Activated CD4-positive, alpha-beta T cell treated with anti-CD3 and anti-CD28 coated beads, Interleukin-2, amount 50 U/mL, for 4 hours (primary cell): ENCODE results near the gene SLC22A23.

ENCODE experiments used
- DNase-seq, 2 experiments: peaks; one replicate each; pipeline ENCODE4 v3.0.0-alpha.2; 2020

Gene SLC22A23

GRCh38 chr6:3350252-3350796 is 106.5 kb downstream of the SLC22A23 start:
- DNase-seq: no peak

- DNase-seq: no peak
These were observed 107.2 kb downstream of the SLC22A23 start for GRCh38 chr6:3349388-3350251.

GRCh38 chr6:3348821-3349220 is 108.0 kb downstream of the SLC22A23 start:
- no peak for DNase-seq

GRCh38 chr6:3347826-3348225 is 109.0 kb downstream of the SLC22A23 start:
- no peak for DNase-seq

- DNase-seq: no peak
These were observed 109.6 kb downstream of the SLC22A23 start for GRCh38 chr6:3347247-3347646.

- DNase-seq: no peak
These were observed 110.4 kb downstream of the SLC22A23 start for GRCh38 chr6:3346476-3346875.

- DNase-seq: no peak
These were observed 111.0 kb downstream of the SLC22A23 start for GRCh38 chr6:3345836-3346235.

- no peak for DNase-seq
These were observed 113.6 kb downstream of the SLC22A23 start for GRCh38 chr6:3343089-3343883.

- no peak for DNase-seq
These were observed 115.4 kb downstream of the SLC22A23 start for GRCh38 chr6:3341467-3341866.

GRCh38 chr6:3340894-3341293 is 116.0 kb downstream of the SLC22A23 start:
- DNase-seq: no peak

- DNase-seq: no peak
These were observed 116.5 kb downstream of the SLC22A23 start for GRCh38 chr6:3340358-3340802.

GRCh38 chr6:3339811-3340210 is 117.0 kb downstream of the SLC22A23 start:
- DNase-seq: no peak

- DNase-seq: no peak
These were observed 119.1 kb downstream of the SLC22A23 start for GRCh38 chr6:3337521-3338350.

- DNase-seq: no peak
These were observed 119.9 kb downstream of the SLC22A23 start for GRCh38 chr6:3336859-3337515.

- no peak for DNase-seq
These were observed 120.6 kb downstream of the SLC22A23 start for GRCh38 chr6:3336066-3336786.

- DNase-seq: no peak
These were observed 121.7 kb downstream of the SLC22A23 start for GRCh38 chr6:3335169-3335568.

- no peak for DNase-seq
These were observed 122.3 kb downstream of the SLC22A23 start for GRCh38 chr6:3334555-3334954.

GRCh38 chr6:3333263-3333662 is 123.6 kb downstream of the SLC22A23 start:
- no peak for DNase-seq

GRCh38 chr6:3331971-3332370 is 124.9 kb downstream of the SLC22A23 start:
- DNase-seq: no peak

- no peak for DNase-seq
These were observed 125.4 kb downstream of the SLC22A23 start for GRCh38 chr6:3331494-3331893.

- DNase-seq: no peak
These were observed 126.7 kb downstream of the SLC22A23 start for GRCh38 chr6:3330199-3330598.
